GM19238 (cell line): ENCODE data around the gene SPATA19.

Experiments
- DNase-seq: peaks from one replicate; pipeline ENCODE4 v3.0.0; 2011; ENCODE audit warnings: low spot score; ENCODE audit not compliant: insufficient read length

SPATA19 gene

DNA sequence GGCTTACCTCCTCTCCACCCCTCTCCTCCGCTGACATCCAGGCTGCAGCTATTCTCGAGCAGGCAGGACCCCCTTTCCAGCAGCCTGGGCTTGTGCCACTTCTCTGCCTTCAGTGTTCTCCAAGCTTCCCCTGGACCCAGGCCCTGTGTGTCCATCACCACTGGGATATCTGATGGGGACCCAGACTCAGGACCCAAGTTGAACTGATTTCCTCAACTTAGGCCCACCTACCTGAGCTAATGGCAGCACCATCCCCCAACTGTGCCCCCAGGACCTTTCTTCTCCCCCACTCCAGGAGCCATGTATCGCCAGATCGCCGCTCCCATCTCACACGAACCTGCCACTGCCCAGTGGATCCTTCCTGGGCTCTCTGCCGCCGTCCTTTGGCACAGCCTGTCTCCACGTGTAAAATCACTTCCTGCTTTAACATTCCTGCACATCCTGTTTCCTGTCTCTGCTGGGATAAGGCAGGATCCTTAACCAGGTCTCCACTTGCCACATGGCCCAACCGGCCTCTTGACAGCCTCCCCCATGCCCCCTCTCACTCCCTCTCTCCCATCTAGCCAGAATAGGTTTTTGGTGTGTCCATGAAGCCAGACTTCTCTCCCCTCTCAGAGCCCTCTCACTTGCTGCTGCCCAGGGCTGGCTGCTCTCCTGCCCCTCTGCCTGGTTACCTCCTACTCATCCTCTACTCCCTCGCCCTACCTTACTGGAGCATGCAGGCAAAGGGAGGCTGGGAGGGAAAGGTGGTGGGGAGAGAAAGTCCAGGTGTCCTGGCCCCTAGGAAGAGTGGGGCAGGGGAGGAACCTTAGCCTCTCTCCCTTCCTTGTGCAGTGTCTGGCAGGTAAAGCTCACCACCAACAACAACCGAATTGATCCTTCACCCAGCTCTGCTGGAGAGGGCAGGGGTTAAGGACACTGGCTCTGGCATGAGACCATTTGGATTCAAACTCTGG lies 9.4 kb downstream of the SPATA19 start:
- DNase-seq = no peak

DNA sequence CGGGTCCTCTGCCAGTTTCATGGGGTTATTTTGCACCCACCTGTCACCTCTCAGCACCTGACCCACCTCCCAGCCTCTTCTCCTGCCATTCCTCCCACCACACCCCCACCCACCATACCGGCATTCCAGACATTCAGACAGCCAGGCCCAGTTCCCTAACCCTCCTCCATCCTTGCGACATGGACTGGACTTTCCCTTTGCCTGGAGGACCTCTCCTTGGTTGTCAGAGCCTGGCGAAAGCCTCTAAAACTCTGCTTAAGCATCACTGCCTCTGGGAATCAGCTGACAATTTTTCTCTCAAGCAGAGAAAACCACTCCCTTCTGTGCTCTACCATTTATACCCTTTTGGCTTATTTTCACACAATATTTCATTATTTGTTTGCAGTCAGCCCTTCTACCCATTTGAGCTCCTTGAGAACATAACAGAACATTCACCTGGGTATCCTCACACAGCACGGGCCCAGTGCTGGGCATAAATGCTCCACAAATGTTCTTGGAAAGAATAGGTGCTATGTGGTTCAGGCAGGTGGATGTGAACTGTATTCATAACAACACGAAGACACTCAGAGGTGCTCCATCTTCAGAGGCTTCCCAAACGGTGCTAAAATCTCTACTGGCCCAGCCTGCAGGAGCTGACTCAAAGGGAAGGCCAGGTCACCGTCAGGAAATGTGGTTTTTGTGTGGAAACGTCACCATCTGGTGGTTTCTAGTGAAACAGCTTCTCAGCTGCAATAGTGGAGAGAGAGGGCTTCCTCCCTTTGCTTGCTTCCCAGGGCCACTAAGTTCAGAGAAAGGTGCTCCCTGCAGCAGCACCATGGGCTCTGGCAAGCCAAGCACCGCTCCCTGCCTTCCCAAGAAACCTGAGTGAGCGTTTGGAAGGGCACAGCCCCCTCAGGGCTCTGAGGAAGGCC lies 10.4 kb downstream of the SPATA19 start:
- peak; percentile 46 for DNase-seq

DNA sequence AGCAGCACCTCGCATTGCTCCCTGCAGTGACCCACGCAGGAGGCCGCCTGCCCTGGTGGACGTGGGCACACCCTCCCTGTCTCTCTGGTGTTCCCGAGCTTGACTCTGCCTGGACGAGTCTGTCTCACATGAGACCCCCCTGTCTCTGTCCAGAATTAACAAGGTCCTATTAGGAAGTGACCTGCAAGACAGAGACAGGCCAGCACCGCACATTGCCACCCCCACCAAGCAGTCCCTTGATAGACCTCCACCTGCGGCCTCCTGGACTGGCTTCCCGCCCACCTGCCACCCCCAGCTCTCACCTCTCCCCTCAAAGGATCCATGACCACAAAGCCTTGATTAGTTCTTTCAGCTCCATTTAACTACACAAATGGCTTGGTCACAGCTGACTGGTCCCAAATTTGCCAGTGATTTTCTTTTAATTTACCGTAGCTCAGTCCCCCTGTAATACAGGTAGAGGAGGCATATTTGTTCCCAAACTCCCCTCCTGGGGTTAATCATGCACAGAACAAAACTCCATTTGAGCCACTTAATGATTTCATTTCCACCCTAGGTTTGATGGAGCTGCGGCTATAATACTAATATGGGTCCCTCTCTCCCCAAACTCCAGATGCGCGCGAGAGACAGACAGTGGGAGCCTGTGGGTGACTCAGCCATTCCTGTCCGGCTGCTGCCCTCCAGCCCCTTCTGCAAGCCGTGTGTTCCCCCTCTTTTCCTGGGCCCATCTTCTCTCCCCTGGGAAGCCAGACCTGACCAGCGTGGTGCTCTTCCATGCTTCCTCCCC lies 11.2 kb downstream of the SPATA19 start:
- DNase-seq = no peak

- DNase-seq = no peak
Measured at GRCh38 chr11:133832991-133833897, 12.1 kb downstream of the SPATA19 start.

- no peak for DNase-seq
Measured at GRCh38 chr11:133832096-133832990, 13.0 kb downstream of the SPATA19 start.

DNA sequence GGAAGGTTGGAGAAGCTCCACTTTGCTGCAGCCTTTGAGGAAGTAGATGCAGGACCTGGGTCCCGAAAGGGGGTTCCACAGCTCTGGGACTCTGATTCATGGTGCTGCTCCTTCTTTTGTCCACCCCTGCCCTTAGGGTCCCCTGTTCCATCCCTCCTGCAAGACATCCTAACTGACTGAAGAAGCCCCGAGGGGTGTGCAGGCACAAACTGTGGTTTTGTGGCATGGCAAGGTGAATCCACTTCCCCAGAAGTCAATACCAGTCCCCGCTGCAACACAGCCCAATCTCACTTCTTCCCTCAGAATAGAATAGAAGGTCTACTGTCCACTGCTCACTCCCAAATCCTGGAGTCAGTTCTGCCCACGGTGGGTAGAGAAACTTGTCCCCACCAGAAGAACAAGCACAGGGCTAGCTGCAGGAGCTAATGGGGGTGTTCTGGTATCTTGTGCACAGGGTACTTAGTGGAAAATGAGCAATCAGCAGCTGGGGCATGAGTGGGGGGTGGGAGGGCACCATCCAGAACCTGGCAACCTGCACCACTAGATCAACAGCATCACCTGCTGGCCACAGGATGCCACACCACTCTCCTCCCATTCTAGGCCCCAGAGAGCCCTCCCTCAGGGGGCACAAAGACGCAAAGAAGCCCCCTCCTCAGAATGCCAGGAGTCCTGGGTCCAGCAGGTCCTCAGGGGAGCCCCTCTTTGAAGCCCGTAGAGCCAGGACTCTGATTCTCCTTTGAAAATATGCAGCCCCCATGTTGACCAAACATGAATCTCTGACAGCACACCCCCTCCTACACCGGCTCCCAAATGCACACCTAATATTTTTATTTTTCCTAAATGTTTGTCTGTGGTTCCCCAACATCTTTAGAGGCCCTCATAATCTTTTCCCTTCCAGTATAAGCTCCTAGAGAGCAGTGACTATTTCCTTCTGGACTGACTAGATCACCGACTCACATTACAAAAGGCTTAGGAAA lies 14.1 kb downstream of the SPATA19 start:
- DNase-seq = no peak

GRCh38 chr11:133829566-133829965 lies 15.7 kb downstream of the SPATA19 start:
- no peak for DNase-seq

DNA sequence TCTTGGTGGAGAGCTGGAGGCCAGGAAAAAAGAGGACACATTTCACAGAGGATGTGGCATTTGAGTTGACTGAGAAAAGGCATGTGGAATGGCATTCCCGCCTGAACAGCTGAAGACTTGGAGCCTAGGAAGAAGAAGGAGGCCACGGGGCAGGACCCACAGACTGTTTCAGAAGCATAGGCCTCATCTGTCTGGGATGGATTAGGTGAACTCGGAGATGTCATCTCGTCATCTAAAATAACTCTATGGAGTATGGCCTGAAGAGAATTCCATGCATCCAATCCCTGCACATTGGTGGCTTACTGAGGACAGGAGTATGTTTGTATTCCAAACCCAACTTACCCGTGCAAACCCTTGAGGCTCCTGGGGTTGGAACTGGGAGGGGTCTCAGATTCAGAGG lies 16.4 kb downstream of the SPATA19 start:
- no peak for DNase-seq

DNA sequence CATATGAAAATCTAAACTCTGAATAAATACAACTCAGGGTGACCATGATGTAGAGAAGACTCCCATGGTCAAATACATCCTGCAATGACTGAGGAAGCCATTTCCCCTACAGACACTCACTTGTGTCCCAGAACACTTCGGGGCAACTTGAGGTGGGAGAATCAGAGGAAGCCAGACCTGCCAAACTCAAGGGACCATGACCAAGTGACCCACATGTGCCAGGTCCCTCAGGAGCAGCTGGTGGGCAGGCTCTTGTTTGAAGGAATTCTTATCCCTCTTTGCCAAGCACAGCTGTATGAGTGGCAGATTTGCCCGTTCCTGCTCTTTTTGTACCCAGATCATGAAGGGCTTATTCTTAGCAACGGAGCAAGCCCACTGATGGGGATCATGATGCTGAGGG lies 17.8 kb downstream of the SPATA19 start:
- no peak for DNase-seq

DNA sequence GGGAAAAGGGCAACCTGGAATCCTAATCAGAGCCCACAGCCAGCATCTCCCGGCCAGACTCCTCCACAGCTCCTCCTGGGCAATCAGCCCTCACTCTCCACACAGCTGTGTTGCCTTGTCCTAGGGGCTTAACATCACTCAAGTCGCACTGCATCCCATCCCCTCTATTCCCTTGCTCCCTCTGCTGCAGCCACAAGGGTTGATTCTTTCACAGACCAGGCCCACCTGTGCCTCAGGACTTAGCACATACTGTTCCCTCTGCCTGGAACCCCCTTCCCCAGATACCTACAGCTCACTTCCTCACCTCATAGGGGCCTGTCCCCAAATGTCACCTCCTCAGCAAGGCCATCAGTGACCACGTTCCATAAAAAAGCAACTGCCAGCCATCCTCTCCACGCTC lies 18.4 kb downstream of the SPATA19 start:
- DNase-seq = no peak

GRCh38 chr11:133825666-133826065 lies 19.6 kb downstream of the SPATA19 start:
- no peak for DNase-seq

DNA sequence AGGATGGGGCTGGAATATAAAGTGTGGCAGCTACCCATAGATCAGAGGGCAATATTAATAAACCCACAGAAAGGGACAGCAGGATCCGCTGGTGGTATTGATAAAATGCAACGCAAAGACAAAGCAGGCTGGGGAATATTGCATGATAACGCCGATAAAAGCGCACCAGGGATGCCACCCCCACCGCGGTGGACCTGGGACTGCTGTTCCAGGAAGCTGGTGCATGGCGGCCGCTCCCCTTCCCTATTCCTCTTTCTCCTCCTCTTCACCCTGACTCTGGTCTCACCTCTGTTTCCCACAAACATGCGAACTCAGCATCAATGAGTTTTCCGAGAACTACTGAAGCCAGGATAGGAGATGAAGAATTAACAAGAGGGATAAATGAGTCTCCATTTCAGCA lies 20.2 kb downstream of the SPATA19 start:
- DNase-seq = no peak

GRCh38 chr11:133824593-133824992 lies 20.7 kb downstream of the SPATA19 start:
- no peak for DNase-seq

DNA sequence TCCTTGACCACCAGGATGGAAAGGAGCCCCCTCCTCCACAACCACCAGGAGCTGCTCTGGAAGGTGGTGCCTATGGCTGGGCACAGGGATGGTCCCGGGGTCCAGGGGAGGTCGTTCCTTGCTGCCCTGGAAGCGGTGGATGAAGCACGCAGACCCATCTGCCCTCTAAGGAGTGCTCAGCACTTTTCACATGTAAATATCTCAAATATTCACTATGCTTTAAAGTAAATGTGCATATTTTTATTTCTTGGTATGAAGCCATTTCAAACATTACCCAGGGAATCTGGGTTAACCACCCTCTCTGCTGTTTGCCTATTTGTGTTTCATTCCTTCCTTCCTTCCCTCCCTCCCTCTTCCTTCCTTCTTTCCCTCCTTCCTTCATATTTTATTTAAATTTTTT lies 21.7 kb downstream of the SPATA19 start:
- DNase-seq = no peak

- no peak for DNase-seq
Measured at GRCh38 chr11:133823211-133823610, 22.1 kb downstream of the SPATA19 start.

GRCh38 chr11:133821776-133822175 lies 23.5 kb downstream of the SPATA19 start:
- DNase-seq = peak; percentile 46

DNA sequence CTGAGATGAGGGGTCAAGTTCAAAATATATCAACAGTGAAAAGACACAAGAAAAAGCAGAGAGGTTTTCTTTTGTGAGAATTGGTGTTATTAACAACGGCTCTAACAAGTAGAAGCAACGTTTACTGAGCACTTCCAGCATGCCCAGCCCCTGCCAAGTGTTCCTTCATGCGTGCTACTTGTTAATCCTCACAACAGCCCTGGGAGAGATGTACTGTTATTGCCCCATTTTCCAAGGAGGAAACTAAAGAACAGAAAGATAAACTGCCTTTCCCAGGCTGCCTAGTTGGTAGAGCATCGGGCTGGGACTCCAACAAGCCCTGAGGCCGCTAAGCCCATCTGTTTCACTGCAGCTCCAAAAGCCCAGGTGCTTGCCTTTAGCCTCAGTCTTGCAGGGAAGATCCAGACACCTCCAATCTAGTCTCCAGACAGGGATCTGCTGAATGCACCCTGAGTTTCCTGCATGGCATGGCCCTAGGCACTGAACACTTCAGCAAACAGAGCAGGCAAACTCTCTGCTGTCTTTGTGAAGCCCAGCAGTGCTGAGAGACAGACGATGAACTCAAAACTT lies 25.5 kb downstream of the SPATA19 start:
- DNase-seq = no peak

DNA sequence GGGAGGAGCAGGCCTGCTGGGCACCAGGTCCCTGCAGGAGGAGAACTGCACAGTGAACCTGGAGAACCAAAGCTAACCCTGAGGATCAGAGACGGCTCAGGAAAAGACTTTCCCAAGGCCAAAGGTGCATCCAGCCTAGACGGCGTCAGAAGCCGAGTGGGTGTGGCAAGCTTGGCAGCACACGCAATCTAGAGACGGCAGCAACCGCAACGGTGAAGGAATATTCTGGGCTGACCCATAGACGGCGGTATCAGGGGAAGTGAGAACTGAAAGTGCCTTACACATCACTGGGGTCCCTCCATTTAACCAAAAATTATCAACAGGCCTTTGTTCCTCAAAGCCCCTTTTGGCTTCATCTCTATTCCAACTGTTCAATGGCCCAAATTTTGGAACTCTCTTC lies 26.2 kb downstream of the SPATA19 start:
- DNase-seq = no peak
